Tibial nerve (tissue), 4 donors: ENCODE results near the gene PRKCZ. TPM values are rescaled to one million over a fixed set of nuclear protein-coding genes. Genes with fewer than 3 reads are reported as not detected.
A peak's percentile ranks its signal among the peaks of the same experiment; 100 is the strongest.

Source experiments
- DNase-seq, 2 donors: peaks; one replicate each; pipeline ENCODE4 v3.0.0-alpha.2; 2019; ENCODE audit warnings: low spot score in 2 of 2
- H3K27ac ChIP-seq, 4 donors: fragments of 200-600 bp; sonication (generic) in 3 of 4; one replicate each; pipeline ENCODE4 v1.5.1; 2017 to 2019; ENCODE audit warnings: mild to moderate bottlenecking in 1 of 4
- H3K27me3 ChIP-seq, 2 donors: fragments of 200-600 bp; sonication (generic) in 1 of 2; one replicate each; pipeline versions ENCODE4 v1.5.1 to v1.6.0; 2017 to 2019
- H3K36me3 ChIP-seq, 3 donors: fragments of 200-600 bp; sonication (generic); one replicate each; pipeline ENCODE4 v1.5.1; 2018 to 2019
- H3K4me1 ChIP-seq, 4 donors: fragments of 200-600 bp; sonication (generic) in 3 of 4; one replicate each; pipeline ENCODE4 v1.5.1; 2017 to 2019
- H3K4me3 ChIP-seq, 4 donors: fragments of 200-600 bp; sonication (generic) in 3 of 4; one replicate each; pipeline ENCODE4 v1.5.1; 2017 to 2019; ENCODE audit warnings: mild to moderate bottlenecking in 1 of 4, moderate library complexity in 1 of 4
- H3K9me3 ChIP-seq, 4 donors: fragments of 200-600 bp; sonication (generic) in 3 of 4; one replicate each; pipeline ENCODE4 v1.5.1; 2017 to 2019
- EP300 ChIP-seq, 2 donors: sonication (generic); formaldehyde crosslinking; IDR thresholded peaks; one replicate each; pipeline ENCODE4 v1.6.1; 2017; ENCODE audit warnings: antibody characterized with exemption in 2 of 2, mild to moderate bottlenecking in 1 of 2
- POLR2A ChIP-seq, 2 donors: fragments of 450-650 bp; IDR thresholded peaks; one replicate each; pipeline ENCODE4 v1.6.1; 2017; ENCODE audit warnings: antibody characterized with exemption in 2 of 2, mild to moderate bottlenecking in 2 of 2, moderate library complexity in 2 of 2
- WGBS, 2 donors: methylation state at CpG; one replicate each; pipeline ENCODE4 v1.1.5; 2018; 5-methylcytosine and 5-hydroxymethylcytosine counted together
- total RNA-seq, 4 donors: library from RNA; depleted of rRNA; stranded (reverse); fragments of >200 nt; gene quantifications; one replicate each; pipeline ENCODE4 v1.1.0, GENCODE V29; 2016
- TF ChIP-seq, protein P1 (sequence below), 5 experiments: fragments of 200-600 bp in 3 of 5; fragments of 450-650 bp in 2 of 5; sonication (generic) in 3 of 5; IDR thresholded peaks; one replicate each; pipeline ENCODE4 v1.5.1; 2016 to 2019; ENCODE audit warnings: antibody characterized with exemption in 5 of 5, mild to moderate bottlenecking in 3 of 5, moderate library complexity in 2 of 5

The PRKCZ gene
- 1 to 10 TPM; 2.0 to 3.9 (median 2.8) TPM for total RNA-seq

GRCh38 chr1:2049718-2050431 is at the start of gene PRKCZ:
TSS of gene PRKCZ (plus strand) at chr1:2050411. CDS start at chr1:2050631, 220 bp downstream.
- peaks cover 4 to 85% of the 10 kb centered on the region in 2 donors for H3K27me3 ChIP-seq
- peaks cover 0 to 28% (median 7%) of the 10 kb centered on the region in 4 donors for H3K4me1 ChIP-seq
- 2% methylated on average over 12 to 68 of the region's 83 CpGs for WGBS, 2 donors
- no peak for DNase-seq
- no peaks in the 10 kb centered on the region for H3K36me3 ChIP-seq
- TF ChIP-seq EP300 (IDR thresholded peaks at IDR 0.05) (no peak), POLR2A (IDR thresholded peaks at IDR 0.05) (no peak)
- TF ChIP-seq, protein P1, sequence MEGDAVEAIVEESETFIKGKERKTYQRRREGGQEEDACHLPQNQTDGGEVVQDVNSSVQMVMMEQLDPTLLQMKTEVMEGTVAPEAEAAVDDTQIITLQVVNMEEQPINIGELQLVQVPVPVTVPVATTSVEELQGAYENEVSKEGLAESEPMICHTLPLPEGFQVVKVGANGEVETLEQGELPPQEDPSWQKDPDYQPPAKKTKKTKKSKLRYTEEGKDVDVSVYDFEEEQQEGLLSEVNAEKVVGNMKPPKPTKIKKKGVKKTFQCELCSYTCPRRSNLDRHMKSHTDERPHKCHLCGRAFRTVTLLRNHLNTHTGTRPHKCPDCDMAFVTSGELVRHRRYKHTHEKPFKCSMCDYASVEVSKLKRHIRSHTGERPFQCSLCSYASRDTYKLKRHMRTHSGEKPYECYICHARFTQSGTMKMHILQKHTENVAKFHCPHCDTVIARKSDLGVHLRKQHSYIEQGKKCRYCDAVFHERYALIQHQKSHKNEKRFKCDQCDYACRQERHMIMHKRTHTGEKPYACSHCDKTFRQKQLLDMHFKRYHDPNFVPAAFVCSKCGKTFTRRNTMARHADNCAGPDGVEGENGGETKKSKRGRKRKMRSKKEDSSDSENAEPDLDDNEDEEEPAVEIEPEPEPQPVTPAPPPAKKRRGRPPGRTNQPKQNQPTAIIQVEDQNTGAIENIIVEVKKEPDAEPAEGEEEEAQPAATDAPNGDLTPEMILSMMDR (IDR thresholded peaks at IDR 0.05), result no peak
- H3K27ac ChIP-seq, result peak within 1 kb of the TSS in 1 of 4 donors; percentile 74
- H3K9me3 ChIP-seq, result no peaks in the 10 kb centered on the region
- peak within 1 kb of the TSS; percentile 6 to 68 (median 38) for H3K4me3 ChIP-seq

GRCh38 chr1:2000432-2000831 is 49.8 kb upstream of the PRKCZ start:
- Histone ChIP-seq H3K9me3 (no peaks in the 10 kb centered on the region), H3K4me1 (peaks cover 0 to 6% (median 0%) of the 10 kb centered on the region in 4 donors), H3K27me3 (peaks cover 0 to 73% of the 10 kb centered on the region in 2 donors), H3K36me3 (no peaks in the 10 kb centered on the region), H3K4me3 (no peak overlapping the region), H3K27ac (no peak overlapping the region)
- no peak for DNase-seq
- WGBS, 2 donors, result 85 to 92% methylated on average over 7 of the region's 7 CpGs
- TF ChIP-seq EP300 (IDR thresholded peaks at IDR 0.05) (no peak), POLR2A (IDR thresholded peaks at IDR 0.05) (no peak)
- TF ChIP-seq, protein P1 (IDR thresholded peaks at IDR 0.05), result no peak

DNA sequence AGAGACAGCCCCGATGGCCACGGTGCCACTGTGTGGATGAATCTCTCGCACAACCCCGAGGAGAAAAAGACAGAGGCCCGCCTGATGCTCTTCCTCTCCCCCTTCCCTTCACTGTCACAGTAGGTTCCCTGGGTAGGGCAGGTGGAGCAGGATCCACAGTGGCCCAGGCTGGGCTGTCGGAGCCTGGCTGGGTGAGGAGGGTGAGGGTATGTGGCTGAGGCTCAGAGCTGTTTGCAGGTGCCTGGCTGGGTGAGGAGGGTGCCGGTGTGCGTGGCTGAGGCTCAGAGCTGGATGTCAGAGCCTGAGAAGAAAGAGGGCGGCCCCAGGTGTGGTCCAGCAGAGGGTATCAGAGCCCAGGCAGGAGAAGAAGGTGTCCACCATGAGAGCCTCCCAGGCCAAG is 49.4 kb upstream of the PRKCZ start:
- H3K36me3 ChIP-seq, result no peaks in the 10 kb centered on the region
- no peaks in the 10 kb centered on the region for H3K9me3 ChIP-seq
- WGBS, 2 donors, result 87 to 93% methylated on average over 9 of the region's 9 CpGs
- H3K27ac ChIP-seq, result no peak overlapping the region
- H3K4me1 ChIP-seq, result peaks cover 0 to 6% (median 0%) of the 10 kb centered on the region in 4 donors
- H3K27me3 ChIP-seq, result peaks cover 0 to 73% of the 10 kb centered on the region in 2 donors
- no peak overlapping the region for H3K4me3 ChIP-seq
- TF ChIP-seq POLR2A (IDR thresholded peaks at IDR 0.05) (no peak), EP300 (IDR thresholded peaks at IDR 0.05) (no peak)
- TF ChIP-seq, protein P1 (IDR thresholded peaks at IDR 0.05), result no peak
- DNase-seq, result no peak

DNA sequence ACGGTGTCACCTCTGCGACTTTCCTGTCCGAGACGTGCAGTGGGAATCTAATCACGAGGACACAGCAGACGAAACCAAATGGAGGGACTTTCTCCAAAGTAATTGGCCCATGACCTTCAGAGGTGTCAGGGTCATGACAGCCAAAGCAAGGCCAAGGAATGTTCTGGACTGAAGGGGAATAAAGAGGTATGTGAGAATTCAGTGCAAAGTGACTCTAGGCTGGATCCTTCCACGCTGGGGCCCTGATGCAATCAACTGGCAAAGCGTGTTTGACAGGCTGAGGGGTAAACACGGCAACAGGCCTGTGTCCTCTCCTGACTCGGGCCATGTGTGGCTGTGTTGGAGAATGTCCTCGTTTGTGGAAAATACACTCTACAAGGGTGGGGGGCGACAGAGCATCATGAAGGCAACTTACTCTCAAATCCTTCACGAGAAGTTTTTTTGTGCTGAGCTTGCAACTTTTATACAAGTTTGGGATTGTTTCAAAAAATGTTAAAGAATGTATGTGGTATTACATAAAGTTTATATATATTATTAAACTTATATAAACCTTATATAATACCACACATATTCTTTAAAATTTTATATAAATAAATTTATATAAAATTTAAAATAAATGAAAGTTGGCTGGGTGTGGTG is 48.3 kb upstream of the PRKCZ start:
- no peak for DNase-seq
- TF ChIP-seq POLR2A (IDR thresholded peaks at IDR 0.05) (no peak), EP300 (IDR thresholded peaks at IDR 0.05) (no peak)
- TF ChIP-seq, protein P1 (IDR thresholded peaks at IDR 0.05), result no peak
- H3K27ac ChIP-seq, result no peak overlapping the region
- peaks cover 0 to 77% of the 10 kb centered on the region in 2 donors for H3K27me3 ChIP-seq
- 67 to 71% methylated on average over 13 of the region's 13 CpGs for WGBS, 2 donors
- no peak overlapping the region for H3K4me3 ChIP-seq
- H3K4me1 ChIP-seq, result peaks cover 0 to 6% (median 0%) of the 10 kb centered on the region in 4 donors
- no peaks in the 10 kb centered on the region for H3K9me3 ChIP-seq
- no peaks in the 10 kb centered on the region for H3K36me3 ChIP-seq

DNA sequence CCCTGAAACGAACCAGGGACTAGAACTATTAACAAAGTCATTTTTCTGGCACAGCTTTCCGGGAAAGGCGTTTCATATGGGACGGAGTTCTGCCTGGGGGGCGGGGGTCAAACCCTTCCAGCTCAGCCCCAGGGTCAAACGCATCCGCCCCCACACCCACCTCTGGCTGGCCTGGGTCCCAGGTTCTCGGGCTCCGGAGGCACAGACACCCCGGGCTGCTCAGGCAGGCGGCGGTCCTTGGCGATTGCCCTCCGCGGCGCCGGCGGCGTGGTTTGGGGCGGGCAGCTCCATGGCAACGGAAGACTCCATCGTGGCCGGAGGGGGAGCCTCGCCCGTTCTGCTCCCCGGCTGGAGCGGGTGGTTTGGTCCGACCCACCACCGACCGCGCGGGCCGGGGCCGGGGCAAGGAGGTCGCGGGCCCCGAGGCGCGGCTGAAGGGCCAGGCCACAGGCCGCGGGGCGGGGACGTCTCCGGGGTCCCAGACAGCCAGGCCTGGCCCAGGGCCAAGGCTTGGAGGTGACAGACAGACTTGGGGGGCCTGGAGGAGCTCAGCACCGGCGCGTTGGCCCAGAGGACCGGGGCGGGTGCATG is 46.6 kb upstream of the PRKCZ start, which contains the start of gene CFAP74:
Gene CFAP74 (minus strand): TSS at position 246 of the 591 bp plus-strand sequence. CDS start 12,830 bp downstream, outside the sequence.
- WGBS, 2 donors, result 3 to 7% methylated on average over 22 to 29 of the region's 49 CpGs
- Histone ChIP-seq H3K36me3 (no peaks in the 10 kb centered on the region), H3K27me3 (peaks cover 0 to 90% of the 10 kb centered on the region in 2 donors)

More for the DNA sequence above, 46.6 kb upstream of the PRKCZ start, which contains the start of gene CFAP74:
- DNase-seq, result no peak
- Histone ChIP-seq H3K27ac (no peak within 1 kb of the TSS), H3K4me1 (peaks cover 0 to 6% (median 0%) of the 10 kb centered on the region in 4 donors), H3K9me3 (no peaks in the 10 kb centered on the region), H3K4me3 (no peak within 1 kb of the TSS)
- TF ChIP-seq POLR2A (IDR thresholded peaks at IDR 0.05), result no peak
- no peak for TF ChIP-seq EP300 (IDR thresholded peaks at IDR 0.05)
- TF ChIP-seq, protein P1 (IDR thresholded peaks at IDR 0.05), result no peak
